Activated T-helper 2 cell treated with anti-CD3 and anti-CD28 coated beads, Interferon-gamma antibody, Interleukin-2, Interleukin-4, amounts not matched to agents 10 μg/mL and 5 μg/mL and 100 μg/mL, durations not matched to agents 14 hours and 24 hours and 36 hours (primary cell): ENCODE results near the gene NANOS1. TPM values are rescaled to one million over a fixed set of nuclear protein-coding genes. Genes with fewer than 3 reads are reported as not detected.
A peak's percentile ranks its signal among the peaks of the same experiment; 100 is the strongest.
"Not testable (repeated sequence)": the region's sequence is repeated elsewhere in the genome, so short reads cannot be mapped to it uniquely, and the experiment has no call there.

Source experiments
- DNase-seq: peaks from one replicate; pipeline ENCODE4 v3.0.0; 2021; ENCODE audit warnings: low spot score
- H3K27ac Mint-ChIP-seq: one replicate; pipeline ENCODE4 v1.8.0; 2021; ENCODE audit warnings: mixed read lengths
- H3K27me3 Mint-ChIP-seq: one replicate; pipeline ENCODE4 v1.8.0; 2021; ENCODE audit warnings: low read depth, mixed read lengths
- H3K36me3 Mint-ChIP-seq: one replicate; pipeline ENCODE4 v1.8.0; 2021; ENCODE audit warnings: low read depth, mixed read lengths
- H3K4me1 Mint-ChIP-seq: one replicate; pipeline ENCODE4 v1.8.0; 2021; ENCODE audit warnings: low read depth, mixed read lengths
- H3K4me3 Mint-ChIP-seq: one replicate; pipeline ENCODE4 v1.8.0; 2021; ENCODE audit warnings: low read depth, mild to moderate bottlenecking, moderate library complexity, mixed read lengths
- H3K9me3 Mint-ChIP-seq: one replicate; pipeline ENCODE4 v1.8.0; 2021; ENCODE audit warnings: mixed read lengths
- intact Hi-C: fragments of 100-400 bp; cut with micrococcal nuclease; formaldehyde crosslinking; loops from one replicate; pipeline ENCODE4 v1.15.1; 2023
- total RNA-seq: library from RNA; stranded (reverse); gene quantifications from 2 replicates; pipeline ENCODE4 v1.2.3, GENCODE V29; 2022

The NANOS1 gene
- total RNA-seq, 1 donor from 2014 or later, result 0.62 TPM

GRCh38 chr10:119025336-119025735 is 4.2 kb upstream of the NANOS1 start:
- intact Hi-C loops, result no loop called here
- H3K27ac Mint-ChIP-seq, result no peak overlapping the region
- H3K4me3 Mint-ChIP-seq, result no peak overlapping the region
- no peaks in the 10 kb centered on the region for H3K4me1 Mint-ChIP-seq
- no peaks in the 10 kb centered on the region for H3K36me3 Mint-ChIP-seq
- DNase-seq, result no peak
- H3K9me3 Mint-ChIP-seq, result no peaks in the 10 kb centered on the region
- H3K27me3 Mint-ChIP-seq, result peaks cover 21% of the 10 kb centered on the region

DNA sequence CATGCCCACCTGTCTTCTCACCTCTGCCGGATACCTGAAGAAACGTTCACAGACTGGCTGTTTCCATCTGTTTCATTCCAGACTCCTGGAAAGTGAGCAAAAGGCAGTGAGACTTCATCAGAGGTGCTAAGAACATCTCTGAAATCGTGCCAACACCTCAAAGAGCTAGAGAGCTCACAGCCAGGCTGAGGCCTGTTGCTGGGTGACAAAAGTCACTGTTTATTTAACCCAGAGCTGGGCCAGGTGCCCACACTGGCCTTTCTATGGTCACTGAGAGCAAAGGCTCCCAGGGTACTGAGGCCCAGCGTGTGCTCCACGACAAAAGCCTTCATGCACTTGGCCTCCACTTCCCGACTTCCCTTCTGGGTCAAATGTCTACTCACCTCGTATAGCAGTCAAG is 3.7 kb upstream of the NANOS1 start:
- Mint-ChIP-seq H3K36me3 (no peaks in the 10 kb centered on the region), H3K9me3 (no peaks in the 10 kb centered on the region), H3K4me3 (no peak overlapping the region), H3K4me1 (no peaks in the 10 kb centered on the region), H3K27me3 (peaks cover 17% of the 10 kb centered on the region), H3K27ac (no peak overlapping the region)
- intact Hi-C loops, result no loop called here
- no peak for DNase-seq

- H3K27ac Mint-ChIP-seq, result no peak overlapping the region
- H3K4me3 Mint-ChIP-seq, result no peak overlapping the region
- DNase-seq, result no peak
- H3K9me3 Mint-ChIP-seq, result no peaks in the 10 kb centered on the region
- H3K27me3 Mint-ChIP-seq, result peaks cover 17% of the 10 kb centered on the region
- H3K36me3 Mint-ChIP-seq, result peaks cover 5% of the 10 kb centered on the region
- H3K4me1 Mint-ChIP-seq, result peaks cover 2% of the 10 kb centered on the region
- intact Hi-C loops, result no loop called here
These were observed 3.0 kb upstream of the NANOS1 start for GRCh38 chr10:119026301-119027110.

DNA sequence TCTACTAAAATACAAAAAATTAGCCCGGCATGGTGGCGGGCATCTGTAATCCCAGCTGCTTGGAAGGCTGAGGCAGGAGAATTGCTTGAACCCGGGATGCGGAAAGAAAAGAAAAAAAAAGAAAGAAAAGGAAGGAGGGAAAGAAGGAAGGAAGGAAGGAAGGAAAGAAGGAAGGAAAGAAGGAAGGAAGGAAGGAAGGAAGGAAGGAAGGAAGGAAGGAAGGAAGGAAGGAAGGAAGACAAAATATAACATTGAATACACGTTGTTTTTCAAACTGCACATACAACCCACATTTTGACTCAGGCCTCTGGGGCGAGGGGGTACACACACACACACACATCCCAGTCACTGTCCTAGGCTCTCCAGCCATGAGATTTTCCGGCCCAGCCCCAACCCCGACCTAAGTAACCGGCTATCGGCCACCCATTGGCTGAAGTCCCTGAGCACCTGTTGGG is 1.0 kb upstream of the NANOS1 start:
- DNase-seq, intact Hi-C loops, H3K4me1 Mint-ChIP-seq, H3K9me3 Mint-ChIP-seq, H3K27ac Mint-ChIP-seq: not testable (repeated sequence)
- Mint-ChIP-seq H3K27me3 (peaks cover 15% of the 10 kb centered on the region), H3K4me3 (peak overlapping the region; percentile 66), H3K36me3 (peaks cover 16% of the 10 kb centered on the region)

DNA sequence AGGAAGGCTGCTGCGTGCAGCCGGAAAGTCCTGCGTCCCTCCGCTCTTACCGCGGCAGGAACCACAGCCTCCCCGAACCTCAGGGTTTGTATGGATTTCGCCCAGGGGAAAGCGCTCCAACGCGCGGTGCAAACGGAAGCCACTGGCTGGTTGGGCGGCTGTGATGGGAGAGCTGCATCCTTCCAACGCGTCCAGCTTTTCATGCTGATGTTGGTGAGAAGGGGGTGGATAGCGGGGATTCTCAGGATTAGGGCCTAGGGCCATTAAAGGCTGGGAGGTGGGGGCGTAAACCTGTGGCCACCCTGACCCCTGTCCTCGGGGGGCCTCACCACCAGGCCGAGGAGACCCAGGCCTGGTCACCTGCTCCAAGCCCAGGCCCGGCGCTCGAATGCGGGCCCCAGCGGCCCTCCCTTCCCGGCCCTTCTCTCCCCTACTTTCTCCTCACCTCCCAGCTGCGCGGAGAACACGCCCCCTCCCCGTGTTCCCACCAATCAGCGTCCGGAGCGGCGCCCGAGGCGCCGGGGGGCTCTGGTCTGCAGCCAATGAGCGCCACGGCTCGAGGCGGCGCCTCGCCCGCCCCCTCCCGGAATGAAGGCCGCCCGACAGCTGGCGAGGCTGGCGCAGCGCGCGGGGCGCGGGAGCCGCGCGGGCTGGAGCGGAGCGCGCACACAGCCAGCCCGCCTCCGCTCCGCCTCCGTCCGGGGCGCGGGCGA is 458 bp upstream of the NANOS1 start:
- intact Hi-C loops, result no loop called here
- H3K9me3 Mint-ChIP-seq, result no peaks in the 10 kb centered on the region
- peaks cover 15% of the 10 kb centered on the region for H3K27me3 Mint-ChIP-seq
- H3K4me3 Mint-ChIP-seq, result peak overlapping the region; percentile 66
- H3K27ac Mint-ChIP-seq, result no peak overlapping the region
- H3K36me3 Mint-ChIP-seq, result peaks cover 21% of the 10 kb centered on the region
- H3K4me1 Mint-ChIP-seq, result peaks cover 10% of the 10 kb centered on the region
- peak; percentile 75 for DNase-seq

GRCh38 chr10:119030421-119031250 is 1.1 kb downstream of the NANOS1 start:
- Mint-ChIP-seq H3K36me3 (peaks cover 28% of the 10 kb centered on the region), H3K27ac (no peak overlapping the region), H3K4me3 (peak overlapping the region; percentile 61), H3K4me1 (peaks cover 13% of the 10 kb centered on the region), H3K27me3 (peaks cover 15% of the 10 kb centered on the region), H3K9me3 (no peaks in the 10 kb centered on the region)
- peak; percentile 57 for DNase-seq
- intact Hi-C loops, result loop anchor here (2.0 kb wide), 2 partner anchors 50 to 276 kb away; partner anchors contain the start of genes CACUL1 and EIF3A

GRCh38 chr10:119031496-119032059 is 2.1 kb downstream of the NANOS1 start:
- peaks cover 36% of the 10 kb centered on the region for H3K36me3 Mint-ChIP-seq
- peaks cover 13% of the 10 kb centered on the region for H3K4me1 Mint-ChIP-seq
- DNase-seq, result no peak
- no peaks in the 10 kb centered on the region for H3K9me3 Mint-ChIP-seq
- H3K4me3 Mint-ChIP-seq, result peak overlapping the region; percentile 63
- H3K27ac Mint-ChIP-seq, result no peak overlapping the region
- H3K27me3 Mint-ChIP-seq, result peaks cover 15% of the 10 kb centered on the region
- intact Hi-C loops, result loop anchor here (2.0 kb wide), 2 partner anchors 49 to 277 kb away; partner anchors contain the start of genes CACUL1 and EIF3A

DNA sequence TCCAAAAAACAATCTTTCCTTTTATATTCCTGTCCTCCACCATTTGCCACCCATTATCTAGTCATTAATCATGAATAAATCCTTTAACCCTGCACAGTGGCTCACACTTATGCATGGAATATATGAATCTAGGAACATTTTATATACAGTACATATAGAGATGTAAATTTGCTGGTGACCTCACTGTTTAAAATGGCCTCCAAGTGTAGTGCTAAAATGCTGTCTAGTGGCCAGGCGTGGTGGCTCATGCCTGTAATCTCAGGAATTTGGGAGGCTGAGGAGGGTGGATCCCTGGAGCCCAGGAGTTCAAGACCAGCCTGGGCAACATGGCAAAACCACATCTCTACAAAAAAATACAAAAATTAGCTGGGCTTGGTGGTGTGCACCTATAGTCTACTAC is 9.6 kb downstream of the NANOS1 start:
- Mint-ChIP-seq H3K27me3 (no peaks in the 10 kb centered on the region), H3K27ac (no peak overlapping the region), H3K36me3 (peaks cover 82% of the 10 kb centered on the region), H3K4me1 (peaks cover 15% of the 10 kb centered on the region), H3K9me3 (no peaks in the 10 kb centered on the region), H3K4me3 (no peak overlapping the region)
- intact Hi-C loops, result no loop called here
- no peak for DNase-seq

GRCh38 chr10:119041326-119041725 is 11.8 kb downstream of the NANOS1 start:
- peaks cover 17% of the 10 kb centered on the region for H3K4me1 Mint-ChIP-seq
- intact Hi-C loops, result no loop called here
- H3K4me3 Mint-ChIP-seq, result no peak overlapping the region
- H3K27me3 Mint-ChIP-seq, result no peaks in the 10 kb centered on the region
- no peaks in the 10 kb centered on the region for H3K9me3 Mint-ChIP-seq
- no peak overlapping the region for H3K27ac Mint-ChIP-seq
- peaks cover 86% of the 10 kb centered on the region for H3K36me3 Mint-ChIP-seq
- no peak for DNase-seq

- Mint-ChIP-seq H3K27ac (no peak overlapping the region), H3K4me3 (no peak overlapping the region), H3K36me3 (peaks cover 88% of the 10 kb centered on the region), H3K27me3 (no peaks in the 10 kb centered on the region), H3K4me1 (peaks cover 18% of the 10 kb centered on the region), H3K9me3 (no peaks in the 10 kb centered on the region)
- intact Hi-C loops, result no loop called here
- DNase-seq, result no peak
These were observed 12.7 kb downstream of the NANOS1 start for GRCh38 chr10:119042169-119042568.

DNA sequence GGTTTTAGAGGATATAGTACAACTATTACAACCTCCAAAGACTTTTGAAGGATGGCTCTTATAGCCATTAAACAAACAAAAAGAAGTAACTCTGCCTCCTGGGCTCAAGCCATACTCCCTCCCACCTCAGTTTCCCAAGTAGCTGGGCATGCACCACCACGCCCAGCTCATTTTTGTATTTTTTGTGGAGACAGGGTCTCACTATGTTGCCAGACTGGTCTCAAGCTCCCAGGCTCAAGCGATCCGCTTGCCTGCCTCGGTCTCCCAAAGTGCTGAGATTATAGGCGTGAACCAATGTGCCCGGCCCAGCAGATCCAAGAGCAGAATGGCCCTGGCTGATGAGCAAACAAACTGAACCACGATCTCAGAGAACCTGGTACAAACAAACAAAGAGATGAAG is 16.0 kb downstream of the NANOS1 start:
- H3K27ac Mint-ChIP-seq, result no peak overlapping the region
- peaks cover 92% of the 10 kb centered on the region for H3K36me3 Mint-ChIP-seq

DNA sequence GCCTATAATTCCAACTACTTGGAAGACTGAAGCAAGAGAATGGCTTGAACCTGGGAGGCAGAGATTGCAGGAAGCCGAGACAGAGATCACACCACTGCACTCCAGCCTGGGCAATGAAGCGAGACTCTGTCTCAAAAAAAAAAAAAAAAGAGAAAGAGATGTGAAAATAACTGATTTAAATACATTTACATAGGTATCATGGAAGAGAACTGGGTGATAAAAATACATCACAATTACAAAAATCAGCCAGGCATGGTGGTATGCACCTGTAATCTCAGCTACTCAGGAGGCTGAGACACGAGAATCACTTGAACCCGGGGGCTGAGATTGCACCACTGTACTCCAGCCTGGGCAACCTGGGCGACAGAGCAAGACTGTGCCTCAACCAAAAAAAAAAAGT is 19.8 kb downstream of the NANOS1 start:
- DNase-seq, result no peak
- intact Hi-C loops, result no loop called here
- no peaks in the 10 kb centered on the region for H3K27me3 Mint-ChIP-seq
- H3K36me3 Mint-ChIP-seq, result peaks cover 93% of the 10 kb centered on the region
- peaks cover 26% of the 10 kb centered on the region for H3K4me1 Mint-ChIP-seq
- no peaks in the 10 kb centered on the region for H3K9me3 Mint-ChIP-seq
- H3K4me3 Mint-ChIP-seq, result no peak overlapping the region
- H3K27ac Mint-ChIP-seq, result no peak overlapping the region

More for the DNA sequence above, 16.0 kb downstream of the NANOS1 start:
- no peak for DNase-seq
- no peaks in the 10 kb centered on the region for H3K27me3 Mint-ChIP-seq
- no peak overlapping the region for H3K4me3 Mint-ChIP-seq
- peaks cover 25% of the 10 kb centered on the region for H3K4me1 Mint-ChIP-seq
- intact Hi-C loops, result no loop called here
- H3K9me3 Mint-ChIP-seq, result no peaks in the 10 kb centered on the region
